GM23338 (cell line): ENCODE measurements around the gene SHISAL2B. TPM values are rescaled to one million over a fixed set of nuclear protein-coding genes. Genes with fewer than 3 reads are reported as not detected.

ENCODE experiments used
- ATAC-seq: fragments of 200-7000 bp; cut with Tn5 transposase; 3 replicates; pipeline ENCODE4 v1.9.1; 2020
- DNase-seq: peaks from one replicate; pipeline ENCODE4 v3.0.0-alpha.2; 2015; ENCODE audit warnings: low spot score
- H2AFZ ChIP-seq: fragments of 200-600 bp; sonication (generic); 2 replicates; pipeline ENCODE4 v1.8.0; 2016; ENCODE audit warnings: antibody characterized with exemption, mild to moderate bottlenecking, moderate library complexity
- H3F3A ChIP-seq: fragments of 200-600 bp; sonication (generic); replicated peaks from 2 replicates; pipeline ENCODE4 v1.8.0; 2017; ENCODE audit warnings: antibody characterized with exemption, mixed run types, low read depth
- H3K27ac ChIP-seq: fragments of 200-600 bp; sonication (generic); 2 replicates; pipeline ENCODE4 v1.6.1; 2016; ENCODE audit warnings: low read depth
- H3K27me3 ChIP-seq: fragments of 200-600 bp; sonication (generic); 2 replicates; pipeline ENCODE4 v1.8.0; 2016; ENCODE audit warnings: mild to moderate bottlenecking, mixed run types, moderate library complexity; ENCODE audit not compliant: insufficient read depth
- H3K36me3 ChIP-seq: fragments of 200-600 bp; sonication (generic); 2 replicates; pipeline ENCODE4 v1.8.0; 2016; ENCODE audit warnings: mild to moderate bottlenecking; ENCODE audit not compliant: insufficient read depth
- H3K4me1 ChIP-seq: fragments of 200-600 bp; sonication (generic); 2 replicates; pipeline ENCODE4 v1.8.0; 2016; ENCODE audit warnings: mild to moderate bottlenecking, moderate library complexity; ENCODE audit not compliant: insufficient read depth
- H3K4me2 ChIP-seq: fragments of 200-600 bp; sonication (generic); 2 replicates; pipeline ENCODE4 v1.7.1; 2017; ENCODE audit warnings: mixed run types
- H3K4me3 ChIP-seq: fragments of 200-600 bp; sonication (generic); 2 replicates; pipeline ENCODE4 v1.6.1; 2016; ENCODE audit warnings: mixed run types
- H3K79me2 ChIP-seq: fragments of 200-600 bp; sonication (generic); replicated peaks from 2 replicates; pipeline ENCODE4 v1.8.0; 2017; ENCODE audit warnings: mild to moderate bottlenecking; ENCODE audit not compliant: insufficient read depth
- H3K9me2 ChIP-seq: fragments of 200-600 bp; sonication (generic); 2 replicates; pipeline ENCODE4 v1.8.0; 2017; ENCODE audit not compliant: insufficient read depth
- H4K20me1 ChIP-seq: fragments of 200-600 bp; sonication (generic); replicated peaks from 2 replicates; pipeline ENCODE4 v1.8.0; 2017; ENCODE audit warnings: mild to moderate bottlenecking; ENCODE audit not compliant: insufficient read depth
- H3K27ac Mint-ChIP-seq: 2 replicates; pipeline ENCODE4 v1.8.0; 2020; ENCODE audit warnings: inconsistent platforms, mild to moderate bottlenecking, moderate library complexity, mixed read lengths
- H3K27me3 Mint-ChIP-seq: 3 replicates; pipeline ENCODE4 v1.8.0; 2022; ENCODE audit warnings: low read depth, mild to moderate bottlenecking, moderate library complexity, mixed read lengths, inconsistent platforms; ENCODE audit not compliant: insufficient read depth, poor library complexity
- H3K36me3 Mint-ChIP-seq: 3 replicates; pipeline ENCODE4 v1.8.0; 2021; ENCODE audit warnings: low read depth, mild to moderate bottlenecking, inconsistent platforms, moderate library complexity, mixed read lengths
- H3K4me1 Mint-ChIP-seq: 3 replicates; pipeline ENCODE4 v1.8.0; 2020; ENCODE audit warnings: mild to moderate bottlenecking, inconsistent platforms, mixed read lengths
- H3K4me3 Mint-ChIP-seq: 3 replicates; pipeline ENCODE4 v1.8.0; 2021; ENCODE audit warnings: moderate library complexity, mild to moderate bottlenecking, inconsistent platforms, mixed read lengths
- H3K9me3 Mint-ChIP-seq: 3 replicates; pipeline ENCODE4 v1.8.0; 2020; ENCODE audit warnings: moderate library complexity, mild to moderate bottlenecking, inconsistent platforms, mixed read lengths
- CREB1 ChIP-seq: fragments of 250-450 bp; sonication (Bioruptor Pico); IDR thresholded peaks from 2 replicates; pipeline ENCODE4 v1.5.0; 2020; ENCODE audit warnings: low read depth, mild to moderate bottlenecking, moderate library complexity
- CTCF ChIP-seq, 2 experiments: fragments of 200-600 bp in 1 of 2; sonication (generic) in 1 of 2; conservative IDR thresholded peaks; 2 replicates each; pipeline versions ENCODE4 v1.5.1 to v1.6.1; 2016 to 2017; ENCODE audit warnings: antibody characterized with exemption in 2 of 2, low read depth in 2 of 2, mild to moderate bottlenecking in 2 of 2, moderate library complexity in 1 of 2
- ETS1 ChIP-seq: IDR thresholded peaks from 2 replicates; pipeline ENCODE4 v1.6.1; 2016; ENCODE audit warnings: antibody characterized with exemption
- EZH2 ChIP-seq: fragments of 200-600 bp; sonication (generic); IDR thresholded peaks from one replicate; pipeline ENCODE4 v1.8.0; 2017; ENCODE audit warnings: antibody characterized with exemption, mild to moderate bottlenecking, low read depth; ENCODE audit not compliant: unreplicated experiment
- EZH2phosphoT487 ChIP-seq: fragments of 200-600 bp; sonication (generic); IDR thresholded peaks from one replicate; pipeline ENCODE4 v1.8.1; 2018; ENCODE audit warnings: antibody characterized with exemption; ENCODE audit not compliant: unreplicated experiment
- POLR2AphosphoS5 ChIP-seq: IDR thresholded peaks from 2 replicates; pipeline ENCODE4 v1.6.1; 2016; ENCODE audit warnings: antibody characterized with exemption, low read depth
- STAT1 ChIP-seq: IDR thresholded peaks from one replicate; pipeline ENCODE4 v1.6.1; 2016; ENCODE audit warnings: antibody characterized with exemption; ENCODE audit not compliant: unreplicated experiment
- ZNF114 ChIP-seq: fragments of 250-450 bp; sonication (Bioruptor Pico); IDR thresholded peaks from 2 replicates; pipeline ENCODE4 v1.5.0; 2020; ENCODE audit warnings: mild to moderate bottlenecking, moderate library complexity
- ZNF331 ChIP-seq: fragments of 250-450 bp; sonication (Bioruptor Pico); IDR thresholded peaks from 2 replicates; pipeline ENCODE4 v1.5.0; 2020; ENCODE audit warnings: low read depth, mild to moderate bottlenecking, moderate library complexity
- ZNF462 ChIP-seq: fragments of 250-450 bp; sonication (Bioruptor Pico); IDR thresholded peaks from 2 replicates; pipeline ENCODE4 v1.5.0; 2020; ENCODE audit warnings: mild to moderate bottlenecking, moderate library complexity
- polyA plus RNA-seq: library from polyadenylated mRNA; unstranded; fragments of >200 nt; fragmentation: Nextera tagmentation; extraction: Ambion mirVana; gene quantifications from 2 replicates; pipeline ENCODE4 v1.2.1, GENCODE V29; 2016
- total RNA-seq: library from RNA; depleted of rRNA; stranded (reverse); fragments of >200 nt; shearing (Covaris generic); gene quantifications from 2 replicates; pipeline ENCODE4 v1.2.3, GENCODE V29; 2014

Gene SHISAL2B
- total and polyA plus RNA-seq, 2 experiments from 2014 or later: 12.3 to 21.1 TPM

- H3F3A ChIP-seq: no peaks in the 10 kb centered on the region
- H3K79me2 ChIP-seq: no peaks in the 10 kb centered on the region
- TF ChIP-seq CREB1 (CRISPR knock-in tag) (0 out of 2 replicates have a peak, but pooled peaks have one; percentile 42), CTCF (conservative IDR thresholded peaks at IDR 0.05; ENCODE audit: low read depth in 2 of 2) (peak; percentile 63 to 86), POLR2AphosphoS5 (no peak)
- H3K27me3 ChIP-seq: no peaks in the 10 kb centered on the region
- DNase-seq (peak; percentile 75), ATAC-seq (peak; percentile 87)
- H3K4me1 ChIP-seq: 0 out of 2 replicates have a peak, but pooled peaks cover 4% of the 10 kb centered on the region
- H3K36me3 ChIP-seq: no peaks in the 10 kb centered on the region
- Mint-ChIP-seq H3K36me3 (no peaks in the 10 kb centered on the region), H3K4me1 (peaks cover 14% of the 10 kb centered on the region), H3K27me3 (peaks cover under 1% of the 10 kb centered on the region), H3K4me3 (no peak overlapping the region), H3K27ac (no peak overlapping the region), H3K9me3 (no peaks in the 10 kb centered on the region)
- no peak overlapping the region for H3K4me3 ChIP-seq
- no peak overlapping the region for H3K4me2 ChIP-seq
- H4K20me1 ChIP-seq: no peaks in the 10 kb centered on the region
- no peak overlapping the region for H3K27ac ChIP-seq
- no peak overlapping the region for H2AFZ ChIP-seq
- H3K9me2 ChIP-seq: no peaks in the 10 kb centered on the region; the same call in 1 of the 2 replicates
Measured at GRCh38 chr5:64682608-64683007, 7.7 kb upstream of the SHISAL2B start.

- Mint-ChIP-seq H3K27me3 (peaks cover 19% of the 10 kb centered on the region), H3K4me1 (peaks cover 32% of the 10 kb centered on the region), H3K36me3 (no peaks in the 10 kb centered on the region), H3K9me3 (no peaks in the 10 kb centered on the region; the same call in 2 of the 3 replicates), H3K27ac (no peak overlapping the region), H3K4me3 (no peak overlapping the region)
- Histone ChIP-seq H3K9me2 (no peaks in the 10 kb centered on the region), H3K36me3 (no peaks in the 10 kb centered on the region), H3F3A (no peaks in the 10 kb centered on the region), H3K27ac (no peak overlapping the region), H4K20me1 (no peaks in the 10 kb centered on the region), H3K27me3 (peaks cover 24% of the 10 kb centered on the region), H3K79me2 (no peaks in the 10 kb centered on the region), H3K4me3 (no peak overlapping the region), H2AFZ (no peak overlapping the region), H3K4me1 (peaks cover 21% of the 10 kb centered on the region), H3K4me2 (no peak overlapping the region)
- no peak for DNase-seq
- ATAC-seq: no peak
- TF ChIP-seq EZH2 (no peak), CTCF (conservative IDR thresholded peaks at IDR 0.05; ENCODE audit: low read depth in 2 of 2) (no peak), POLR2AphosphoS5 (no peak), ZNF114 (no peak), ETS1 (no peak), CREB1 (CRISPR knock-in tag) (no peak), STAT1 (no peak), ZNF462 (no peak), EZH2phosphoT487 (no peak), ZNF331 (CRISPR knock-in tag) (no peak)
Measured at GRCh38 chr5:64685866-64686265, 4.4 kb upstream of the SHISAL2B start.
